ENCODE data around the gene MROH7. TPM values are rescaled to one million over a fixed set of nuclear protein-coding genes. Genes with fewer than 3 reads are reported as not detected.

The MROH7 gene
- polyA plus RNA-seq, 1 donor from 2014 or later: not detected

DNA sequence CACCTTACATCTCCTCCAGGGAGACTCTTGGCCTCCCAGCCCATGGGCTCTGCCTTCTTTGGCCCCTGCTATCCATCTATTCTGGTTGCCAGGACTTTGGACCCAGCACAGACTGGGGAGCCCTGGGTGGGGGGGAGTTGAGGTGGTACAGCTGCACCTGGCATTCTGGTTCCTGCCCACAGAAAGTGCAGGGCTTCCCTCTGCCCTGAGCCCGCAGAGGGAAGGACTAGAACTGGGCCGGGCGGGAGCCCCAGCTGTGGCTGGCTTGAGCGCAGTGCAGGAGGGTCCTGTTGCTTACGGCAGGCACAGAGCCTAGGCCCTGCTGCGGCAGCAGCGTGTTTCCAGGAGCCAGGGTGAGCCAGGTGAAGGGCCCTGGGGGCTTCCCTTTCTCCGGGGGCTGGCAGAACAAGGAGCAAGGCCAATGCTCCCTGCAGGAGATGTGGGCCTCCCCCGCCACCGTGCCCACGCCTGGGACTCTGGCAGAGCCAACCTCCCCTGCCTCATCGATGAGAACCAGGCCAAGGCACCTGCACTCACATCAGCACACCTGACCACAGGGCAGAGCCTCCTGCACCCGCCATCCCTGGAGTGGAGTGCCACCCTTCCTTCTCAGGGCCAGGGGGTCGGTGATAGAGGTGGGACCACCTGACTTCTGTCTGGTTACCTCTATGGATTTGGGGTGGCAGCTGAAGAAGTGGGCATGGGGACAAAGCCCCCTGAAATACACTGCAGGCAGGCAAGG is 106.7 kb downstream of the MROH7 start:
- no peak overlapping the region for H3K4me2 ChIP-seq (ENCODE audit: low read length)
- TF ChIP-seq POLR2AphosphoS5 (IDR thresholded peaks at IDR 0.05) (no peak), MXI1 (conservative IDR thresholded peaks at IDR 0.05; ENCODE audit: poor library complexity, severe bottlenecking) (no peak), EP300 (conservative IDR thresholded peaks at IDR 0.05; ENCODE audit: poor library complexity, severe bottlenecking) (no peak), SMC3 (conservative IDR thresholded peaks at IDR 0.05; ENCODE audit: poor library complexity) (no peak), TAF1 (IDR thresholded peaks at IDR 0.05; ENCODE audit: low read depth) (no peak), EZH2 (IDR thresholded peaks at IDR 0.05; ENCODE audit: borderline replicate concordance, insufficient read depth, low read length, poor library complexity, severe bottlenecking) (no peak), RAD21 (conservative IDR thresholded peaks at IDR 0.05) (no peak)
- TF ChIP-seq, protein P1, sequence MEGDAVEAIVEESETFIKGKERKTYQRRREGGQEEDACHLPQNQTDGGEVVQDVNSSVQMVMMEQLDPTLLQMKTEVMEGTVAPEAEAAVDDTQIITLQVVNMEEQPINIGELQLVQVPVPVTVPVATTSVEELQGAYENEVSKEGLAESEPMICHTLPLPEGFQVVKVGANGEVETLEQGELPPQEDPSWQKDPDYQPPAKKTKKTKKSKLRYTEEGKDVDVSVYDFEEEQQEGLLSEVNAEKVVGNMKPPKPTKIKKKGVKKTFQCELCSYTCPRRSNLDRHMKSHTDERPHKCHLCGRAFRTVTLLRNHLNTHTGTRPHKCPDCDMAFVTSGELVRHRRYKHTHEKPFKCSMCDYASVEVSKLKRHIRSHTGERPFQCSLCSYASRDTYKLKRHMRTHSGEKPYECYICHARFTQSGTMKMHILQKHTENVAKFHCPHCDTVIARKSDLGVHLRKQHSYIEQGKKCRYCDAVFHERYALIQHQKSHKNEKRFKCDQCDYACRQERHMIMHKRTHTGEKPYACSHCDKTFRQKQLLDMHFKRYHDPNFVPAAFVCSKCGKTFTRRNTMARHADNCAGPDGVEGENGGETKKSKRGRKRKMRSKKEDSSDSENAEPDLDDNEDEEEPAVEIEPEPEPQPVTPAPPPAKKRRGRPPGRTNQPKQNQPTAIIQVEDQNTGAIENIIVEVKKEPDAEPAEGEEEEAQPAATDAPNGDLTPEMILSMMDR (IDR thresholded peaks at IDR 0.05; ENCODE audit: poor library complexity, severe bottlenecking): no peak
- TF ChIP-seq, protein P2, sequence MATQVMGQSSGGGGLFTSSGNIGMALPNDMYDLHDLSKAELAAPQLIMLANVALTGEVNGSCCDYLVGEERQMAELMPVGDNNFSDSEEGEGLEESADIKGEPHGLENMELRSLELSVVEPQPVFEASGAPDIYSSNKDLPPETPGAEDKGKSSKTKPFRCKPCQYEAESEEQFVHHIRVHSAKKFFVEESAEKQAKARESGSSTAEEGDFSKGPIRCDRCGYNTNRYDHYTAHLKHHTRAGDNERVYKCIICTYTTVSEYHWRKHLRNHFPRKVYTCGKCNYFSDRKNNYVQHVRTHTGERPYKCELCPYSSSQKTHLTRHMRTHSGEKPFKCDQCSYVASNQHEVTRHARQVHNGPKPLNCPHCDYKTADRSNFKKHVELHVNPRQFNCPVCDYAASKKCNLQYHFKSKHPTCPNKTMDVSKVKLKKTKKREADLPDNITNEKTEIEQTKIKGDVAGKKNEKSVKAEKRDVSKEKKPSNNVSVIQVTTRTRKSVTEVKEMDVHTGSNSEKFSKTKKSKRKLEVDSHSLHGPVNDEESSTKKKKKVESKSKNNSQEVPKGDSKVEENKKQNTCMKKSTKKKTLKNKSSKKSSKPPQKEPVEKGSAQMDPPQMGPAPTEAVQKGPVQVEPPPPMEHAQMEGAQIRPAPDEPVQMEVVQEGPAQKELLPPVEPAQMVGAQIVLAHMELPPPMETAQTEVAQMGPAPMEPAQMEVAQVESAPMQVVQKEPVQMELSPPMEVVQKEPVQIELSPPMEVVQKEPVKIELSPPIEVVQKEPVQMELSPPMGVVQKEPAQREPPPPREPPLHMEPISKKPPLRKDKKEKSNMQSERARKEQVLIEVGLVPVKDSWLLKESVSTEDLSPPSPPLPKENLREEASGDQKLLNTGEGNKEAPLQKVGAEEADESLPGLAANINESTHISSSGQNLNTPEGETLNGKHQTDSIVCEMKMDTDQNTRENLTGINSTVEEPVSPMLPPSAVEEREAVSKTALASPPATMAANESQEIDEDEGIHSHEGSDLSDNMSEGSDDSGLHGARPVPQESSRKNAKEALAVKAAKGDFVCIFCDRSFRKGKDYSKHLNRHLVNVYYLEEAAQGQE (IDR thresholded peaks at IDR 0.05; ENCODE audit: borderline replicate concordance): no peak
- no peak overlapping the region for H3K4me3 ChIP-seq (ENCODE audit: low read length)
- no peaks in the 10 kb centered on the region for H3K9me3 ChIP-seq (ENCODE audit: low read length)
- H3K79me2 ChIP-seq (replicated peaks; ENCODE audit: insufficient read depth, low read length): no peaks in the 10 kb centered on the region
- H3K27ac ChIP-seq (ENCODE audit: low read length): no peak overlapping the region
- no peaks in the 10 kb centered on the region for H4K20me1 ChIP-seq (ENCODE audit: insufficient read depth)
- H3K9ac ChIP-seq (ENCODE audit: low read length): no peak overlapping the region
- no peak overlapping the region for H2AFZ ChIP-seq (ENCODE audit: low read depth, low read length)
- H3K36me3 ChIP-seq (ENCODE audit: insufficient read depth, low read length): no peaks in the 10 kb centered on the region
- H3K9me2 ChIP-seq (ENCODE audit: insufficient read depth, low read length): no peaks in the 10 kb centered on the region
- no peaks in the 10 kb centered on the region for H3K27me3 ChIP-seq (ENCODE audit: insufficient read depth, low read depth, low read length)
- H3F3A ChIP-seq (ENCODE audit: insufficient read depth, low read length, poor library complexity, severe bottlenecking): no peaks in the 10 kb centered on the region

DNA sequence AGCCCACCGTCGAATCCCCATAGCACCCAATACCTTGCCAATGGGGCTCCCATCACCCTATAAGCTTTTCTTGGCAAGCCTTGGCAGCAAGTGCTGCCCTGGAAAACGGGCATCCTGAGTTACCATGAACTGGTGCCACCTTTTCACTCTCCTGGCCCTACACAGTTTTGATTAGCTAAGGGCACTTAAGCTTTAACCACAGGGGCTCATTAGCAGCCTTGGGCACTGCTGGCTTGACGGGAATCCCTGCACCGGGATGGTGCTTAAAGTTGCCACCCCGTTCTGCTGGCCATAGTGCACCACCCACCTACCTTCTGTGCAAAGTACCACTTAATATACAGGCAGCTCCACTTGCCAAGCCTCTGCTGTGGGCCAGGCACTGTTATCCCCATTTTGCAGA is 109.0 kb downstream of the MROH7 start:
- no peak overlapping the region for H3K4me3 ChIP-seq (ENCODE audit: low read length)
- no peak for TF ChIP-seq EZH2 (IDR thresholded peaks at IDR 0.05; ENCODE audit: borderline replicate concordance, insufficient read depth, low read length, poor library complexity, severe bottlenecking)
- TF ChIP-seq, protein P2 (IDR thresholded peaks at IDR 0.05; ENCODE audit: borderline replicate concordance): no peak
- TF ChIP-seq SMC3 (conservative IDR thresholded peaks at IDR 0.05; ENCODE audit: poor library complexity): no peak
- TF ChIP-seq EP300 (conservative IDR thresholded peaks at IDR 0.05; ENCODE audit: poor library complexity, severe bottlenecking): no peak
- TF ChIP-seq, protein P1 (IDR thresholded peaks at IDR 0.05; ENCODE audit: poor library complexity, severe bottlenecking): no peak
- no peak for TF ChIP-seq TAF1 (IDR thresholded peaks at IDR 0.05; ENCODE audit: low read depth)
- no peak for TF ChIP-seq RAD21 (conservative IDR thresholded peaks at IDR 0.05)
- no peak for TF ChIP-seq POLR2AphosphoS5 (IDR thresholded peaks at IDR 0.05)
- TF ChIP-seq MXI1 (conservative IDR thresholded peaks at IDR 0.05; ENCODE audit: poor library complexity, severe bottlenecking): no peak
- no peaks in the 10 kb centered on the region for H3K9me2 ChIP-seq (ENCODE audit: insufficient read depth, low read length)
- H4K20me1 ChIP-seq (ENCODE audit: insufficient read depth): no peaks in the 10 kb centered on the region
- H3K4me2 ChIP-seq (ENCODE audit: low read length): no peak overlapping the region
- H3K9ac ChIP-seq (ENCODE audit: low read length): no peak overlapping the region
- no peaks in the 10 kb centered on the region for H3F3A ChIP-seq (ENCODE audit: insufficient read depth, low read length, poor library complexity, severe bottlenecking)
- no peaks in the 10 kb centered on the region for H3K27me3 ChIP-seq (ENCODE audit: insufficient read depth, low read depth, low read length)
- no peaks in the 10 kb centered on the region for H3K9me3 ChIP-seq (ENCODE audit: low read length)
- no peaks in the 10 kb centered on the region for H3K36me3 ChIP-seq (ENCODE audit: insufficient read depth, low read length)
- no peak overlapping the region for H2AFZ ChIP-seq (ENCODE audit: low read depth, low read length)
- no peaks in the 10 kb centered on the region for H3K79me2 ChIP-seq (replicated peaks; ENCODE audit: insufficient read depth, low read length)
- H3K27ac ChIP-seq (ENCODE audit: low read length): no peak overlapping the region

Data from neural cell (in vitro differentiated cells).